ENCODE measurements around the gene GRPEL1.

- TF ChIP-seq CTCF (IDR thresholded peaks at IDR 0.05; ENCODE audit: low read depth, low read length) (no peak), EZH2phosphoT487 (IDR thresholded peaks at IDR 0.05; ENCODE audit: low read depth) (no peak)
These were observed 16.7 kb downstream of the GRPEL1 start for GRCh38 chr4:7051144-7051495.
